Transverse colon (tissue), 4 donors: ENCODE results near the gene STAM2.

Experiments
- CTCF ChIP-seq, 5 experiments: fragments of 200-600 bp in 3 of 5; fragments of 450-650 bp in 2 of 5; sonication (generic) in 3 of 5; IDR thresholded peaks; 1 replicate in 2 of 5; 2 replicates in 3 of 5; pipeline ENCODE4 v1.5.1; 2016 to 2017; ENCODE audit warnings: antibody characterized with exemption in 5 of 5, inconsistent platforms in 3 of 5, mild to moderate bottlenecking in 2 of 5, moderate library complexity in 1 of 5
- EP300 ChIP-seq: sonication (generic); formaldehyde crosslinking; IDR thresholded peaks from one replicate; pipeline ENCODE4 v1.6.1; 2017; ENCODE audit warnings: antibody characterized with exemption, low read depth
- POLR2A ChIP-seq: fragments of 450-650 bp; IDR thresholded peaks from one replicate; pipeline ENCODE4 v1.6.1; 2016; ENCODE audit warnings: antibody characterized with exemption, mild to moderate bottlenecking, moderate library complexity
- POLR2AphosphoS5 ChIP-seq, 3 donors: sonication (generic); formaldehyde crosslinking; IDR thresholded peaks; one replicate each; pipeline ENCODE4 v1.6.1; 2016; ENCODE audit warnings: antibody characterized with exemption in 3 of 3

GRCh38 chr2:152115952-152116351 is 59.6 kb downstream of the STAM2 start:
- TF ChIP-seq CTCF (IDR thresholded peaks at IDR 0.05) = no peak
- no peak for TF ChIP-seq POLR2AphosphoS5 (IDR thresholded peaks at IDR 0.05)
- TF ChIP-seq EP300 = no peak
- no peak for TF ChIP-seq POLR2A
